HG02943 (cell line): ENCODE data around the gene KCNK15.

ENCODE experiments used
- ATAC-seq: cut with Tn5 transposase; IDR thresholded peaks from one replicate; pipeline ENCODE4 v1.9.1; 2021; ENCODE audit warnings: mild to moderate bottlenecking, low read depth, moderate library complexity; ENCODE audit not compliant: unreplicated experiment

Gene KCNK15

GRCh38 chr20:44733341-44734069, 12.2 kb upstream of the KCNK15 start:
- ATAC-seq = no peak

- ATAC-seq = no peak
Measured at GRCh38 chr20:44734938-44735337, 10.7 kb upstream of the KCNK15 start.

DNA sequence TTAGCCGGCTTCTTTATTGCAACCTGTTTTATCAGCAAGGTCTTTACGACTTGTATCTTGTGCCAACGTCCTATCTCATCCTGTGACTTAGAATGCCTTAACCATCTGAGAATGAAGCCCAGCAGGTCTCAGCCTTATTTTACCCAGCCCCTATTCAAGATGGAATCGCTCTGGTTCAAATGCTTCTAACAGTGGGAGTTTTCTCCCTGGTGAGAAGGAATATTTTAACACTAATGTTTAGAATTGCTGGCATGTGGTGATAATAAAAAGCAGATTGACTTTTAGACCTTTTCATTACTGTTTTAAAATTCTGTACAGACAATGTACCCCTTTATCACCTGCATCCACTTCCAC, 9.9 kb upstream of the KCNK15 start:
- no peak for ATAC-seq

DNA sequence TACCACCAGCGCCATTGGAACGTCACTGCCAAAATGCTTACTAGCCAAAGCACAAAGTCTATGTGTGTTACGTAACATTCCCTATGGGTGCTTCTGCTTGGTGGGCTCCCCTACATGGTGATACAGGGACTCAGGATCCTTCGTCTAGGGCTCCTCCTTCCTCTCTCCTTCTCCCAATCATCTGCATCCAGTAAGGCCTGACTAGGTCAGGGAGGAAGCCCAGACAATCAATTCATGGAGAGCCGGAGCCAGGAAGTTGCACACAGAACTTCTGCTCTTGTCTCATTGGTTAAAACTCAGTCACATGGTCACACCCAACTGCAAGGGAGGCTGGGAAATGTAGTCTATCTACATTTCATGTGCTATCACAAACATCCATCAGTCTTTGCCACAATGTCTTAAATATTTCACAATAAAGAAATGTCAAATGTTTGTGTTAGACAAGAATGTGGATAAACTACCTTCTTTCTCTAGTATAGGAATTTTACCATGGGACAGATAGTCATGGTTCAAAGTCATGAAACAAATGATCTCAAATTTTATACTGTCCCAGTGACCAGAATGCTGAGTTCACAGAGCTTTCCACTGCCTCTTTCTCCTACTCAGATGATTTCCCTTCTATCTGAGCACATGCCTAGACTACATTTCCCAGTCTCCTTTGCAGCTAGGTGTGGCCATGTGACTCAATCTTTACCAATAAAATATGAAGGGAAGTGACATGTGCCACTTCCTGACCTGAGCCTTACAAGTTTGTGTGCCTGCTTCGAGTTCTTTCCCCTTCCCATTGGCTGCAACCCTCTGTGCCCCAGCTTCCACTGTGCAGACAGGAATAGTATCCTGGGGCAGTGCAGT, 9.3 kb upstream of the KCNK15 start:
- ATAC-seq = no peak

DNA sequence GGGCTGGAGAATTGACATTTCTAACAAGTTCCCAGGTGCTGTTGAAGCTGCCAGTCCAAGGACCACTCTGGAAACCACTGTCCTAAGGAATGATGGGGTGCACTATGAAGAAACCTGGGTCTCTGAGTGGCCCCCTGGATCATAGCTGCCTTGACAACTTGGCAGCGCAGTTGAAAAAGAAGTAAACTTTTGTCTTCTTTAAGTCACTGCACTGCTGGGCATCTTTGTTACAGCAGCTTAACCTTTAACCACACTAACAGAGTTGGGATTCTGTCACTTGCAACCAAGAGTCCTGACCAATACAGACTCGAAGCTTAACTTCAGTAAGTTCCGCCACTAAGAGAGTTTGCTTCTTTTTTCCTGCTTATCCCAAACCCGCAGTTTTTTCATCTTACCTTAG, 8.5 kb upstream of the KCNK15 start:
- ATAC-seq = no peak

GRCh38 chr20:44738813-44739477, 6.7 kb upstream of the KCNK15 start:
- no peak for ATAC-seq

- no peak for ATAC-seq
Measured at GRCh38 chr20:44739942-44740341, 5.7 kb upstream of the KCNK15 start.

DNA sequence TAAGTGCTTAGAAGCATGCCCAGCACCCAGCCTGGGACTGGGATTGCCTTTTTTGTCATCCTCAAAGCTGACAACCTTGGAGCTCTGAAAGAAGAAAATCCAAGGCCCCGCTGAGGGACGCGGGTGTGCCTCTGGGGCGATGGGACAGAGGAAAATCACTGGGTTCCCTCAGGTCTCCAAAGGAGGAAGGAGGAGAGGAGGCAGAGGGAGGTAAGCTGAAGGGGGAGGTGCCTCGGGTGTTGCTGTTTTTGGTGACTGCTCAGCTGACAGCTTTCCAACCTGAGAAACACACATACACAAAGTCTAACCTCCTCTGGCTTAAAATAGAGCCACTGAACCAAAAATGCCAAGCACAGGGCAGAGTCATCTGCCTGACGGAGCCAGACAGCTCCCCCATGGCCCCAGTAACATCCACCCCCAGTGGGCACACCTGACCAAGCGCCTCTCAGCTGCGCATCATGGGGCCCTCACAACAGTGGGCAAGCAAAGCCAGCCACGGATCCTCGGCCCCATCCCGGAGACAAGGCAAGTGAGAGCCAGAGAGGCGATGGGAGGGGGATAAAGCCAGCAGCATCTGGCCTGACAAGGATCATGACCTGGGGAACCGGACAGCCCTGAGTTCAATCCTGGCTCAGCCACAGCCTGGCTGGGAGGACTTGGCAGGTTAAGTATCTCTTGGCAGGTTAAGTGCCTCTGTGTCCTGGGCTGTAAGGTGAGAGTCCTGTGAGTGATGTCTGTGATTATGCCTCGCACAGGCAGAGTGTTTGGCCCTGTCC, 3.2 kb upstream of the KCNK15 start:
- no peak for ATAC-seq

DNA sequence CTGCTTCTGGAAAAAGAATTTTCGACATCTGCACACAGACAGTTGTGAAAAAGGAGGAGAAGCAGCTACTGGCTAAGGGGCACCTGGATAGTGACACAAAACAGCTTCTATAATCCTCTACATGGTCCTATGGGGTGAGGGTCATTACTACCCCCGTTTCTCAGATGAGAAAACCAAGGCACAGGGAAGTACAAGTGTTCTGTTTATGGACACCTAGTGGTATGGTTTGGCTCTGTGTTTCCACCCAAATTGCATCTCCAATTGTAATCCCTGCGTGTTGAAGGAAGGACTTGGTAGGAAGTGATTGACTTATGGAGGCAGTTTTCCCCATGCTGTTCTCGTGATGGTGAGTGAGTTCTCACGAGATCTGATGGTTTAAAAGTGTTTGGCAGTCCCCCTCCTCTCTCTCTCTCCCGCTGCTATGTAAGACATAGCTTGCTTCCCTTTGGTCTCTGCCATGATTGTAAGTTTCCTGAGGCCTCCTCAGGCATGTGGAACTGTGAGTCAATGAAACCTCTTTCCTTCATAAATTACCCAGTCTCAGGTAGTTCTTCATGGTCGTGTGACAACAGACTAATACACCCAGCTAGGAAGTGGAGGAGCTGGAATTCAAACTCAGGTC, 2.5 kb upstream of the KCNK15 start:
- no peak for ATAC-seq

DNA sequence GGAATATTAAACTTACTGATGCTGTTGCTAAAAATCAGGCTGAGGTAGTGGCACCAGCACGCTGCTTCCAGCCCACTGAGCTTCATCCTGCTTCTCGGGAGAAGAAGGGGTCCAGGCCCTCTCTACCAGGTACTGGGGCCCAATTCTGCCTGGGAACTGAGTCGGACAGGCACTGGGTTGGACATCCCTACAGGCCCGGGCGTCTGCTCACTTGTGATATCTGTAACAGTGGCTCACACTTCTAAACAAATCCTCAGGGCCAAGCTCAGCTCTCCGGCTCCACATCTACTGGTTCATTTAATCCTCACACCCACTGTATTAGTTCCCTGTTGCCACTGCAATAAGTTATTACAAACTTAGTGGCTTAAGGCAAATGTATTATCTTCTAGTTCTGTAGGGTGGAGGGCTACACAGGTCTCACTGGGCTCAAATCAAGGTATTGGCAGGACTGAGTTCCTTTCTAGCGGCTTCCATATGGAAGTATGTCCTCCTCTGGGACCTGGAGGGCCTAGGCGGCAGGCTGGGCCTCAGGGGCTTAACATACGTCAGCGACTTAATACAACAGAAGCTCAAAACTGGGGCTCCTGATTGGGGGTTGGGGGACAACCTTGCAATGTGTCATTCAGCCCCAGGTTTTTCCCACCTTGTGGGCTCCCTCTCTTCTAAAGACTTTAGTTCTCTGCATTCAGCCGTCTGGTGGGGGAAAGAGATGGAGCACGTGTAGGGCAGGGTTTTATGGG, 1.6 kb upstream of the KCNK15 start:
- ATAC-seq = no peak

DNA sequence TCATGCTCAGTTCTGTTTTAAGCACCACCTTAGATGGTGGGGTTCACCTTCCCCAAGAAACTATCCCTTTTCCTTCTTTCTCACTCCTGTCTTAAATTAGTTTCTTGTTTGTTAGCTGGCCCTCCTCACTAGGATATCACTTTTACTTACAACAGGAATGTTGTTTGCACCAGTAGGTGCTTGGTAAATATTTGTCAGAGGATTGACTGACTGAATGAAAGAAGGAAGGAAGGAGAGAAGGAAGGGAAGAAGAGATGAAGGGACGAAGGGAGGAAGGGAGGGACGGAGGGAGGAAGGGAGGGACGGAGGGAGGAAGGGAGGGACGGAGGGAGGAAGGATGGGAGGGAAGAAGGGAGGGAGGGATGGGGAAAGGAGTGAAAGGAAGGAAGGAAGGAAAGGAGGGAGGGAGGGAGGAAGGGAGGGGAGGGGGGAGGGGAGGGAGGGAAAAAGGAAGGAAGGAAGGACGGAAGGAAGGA, 505 bp upstream of the KCNK15 start:
- ATAC-seq = no peak

GRCh38 chr20:44746367-44747165, 901 bp downstream of the KCNK15 start:
- no peak for ATAC-seq

GRCh38 chr20:44747166-44748004, 1.7 kb downstream of the KCNK15 start:
- no peak for ATAC-seq

DNA sequence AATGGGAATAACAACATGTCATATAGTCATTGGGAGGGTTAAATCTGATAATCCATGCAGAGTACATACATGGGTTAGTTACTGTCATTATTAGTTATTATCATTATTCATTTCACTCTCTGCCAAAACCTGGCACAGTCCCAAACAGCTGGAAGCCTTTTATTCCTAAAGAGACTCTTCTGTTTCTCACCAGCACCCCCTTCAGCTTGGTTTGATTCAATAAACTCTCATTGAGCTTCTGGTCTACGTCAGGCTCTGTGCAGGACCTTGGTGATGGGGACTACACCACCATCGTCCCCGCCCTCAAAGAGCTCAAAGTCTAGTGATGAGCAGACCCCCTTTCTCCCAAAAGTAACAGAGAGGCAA, 2.3 kb downstream of the KCNK15 start:
- ATAC-seq = no peak

DNA sequence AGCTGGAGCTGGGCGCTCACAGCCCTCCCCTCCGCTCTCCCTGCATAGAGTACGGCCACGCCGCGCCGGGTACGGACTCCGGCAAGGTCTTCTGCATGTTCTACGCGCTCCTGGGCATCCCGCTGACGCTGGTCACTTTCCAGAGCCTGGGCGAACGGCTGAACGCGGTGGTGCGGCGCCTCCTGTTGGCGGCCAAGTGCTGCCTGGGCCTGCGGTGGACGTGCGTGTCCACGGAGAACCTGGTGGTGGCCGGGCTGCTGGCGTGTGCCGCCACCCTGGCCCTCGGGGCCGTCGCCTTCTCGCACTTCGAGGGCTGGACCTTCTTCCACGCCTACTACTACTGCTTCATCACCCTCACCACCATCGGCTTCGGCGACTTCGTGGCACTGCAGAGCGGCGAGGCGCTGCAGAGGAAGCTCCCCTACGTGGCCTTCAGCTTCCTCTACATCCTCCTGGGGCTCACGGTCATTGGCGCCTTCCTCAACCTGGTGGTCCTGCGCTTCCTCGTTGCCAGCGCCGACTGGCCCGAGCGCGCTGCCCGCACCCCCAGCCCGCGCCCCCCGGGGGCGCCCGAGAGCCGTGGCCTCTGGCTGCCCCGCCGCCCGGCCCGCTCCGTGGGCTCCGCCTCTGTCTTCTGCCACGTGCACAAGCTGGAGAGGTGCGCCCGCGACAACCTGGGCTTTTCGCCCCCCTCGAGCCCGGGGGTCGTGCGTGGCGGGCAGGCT, 4.6 kb downstream of the KCNK15 start:
- no peak for ATAC-seq

DNA sequence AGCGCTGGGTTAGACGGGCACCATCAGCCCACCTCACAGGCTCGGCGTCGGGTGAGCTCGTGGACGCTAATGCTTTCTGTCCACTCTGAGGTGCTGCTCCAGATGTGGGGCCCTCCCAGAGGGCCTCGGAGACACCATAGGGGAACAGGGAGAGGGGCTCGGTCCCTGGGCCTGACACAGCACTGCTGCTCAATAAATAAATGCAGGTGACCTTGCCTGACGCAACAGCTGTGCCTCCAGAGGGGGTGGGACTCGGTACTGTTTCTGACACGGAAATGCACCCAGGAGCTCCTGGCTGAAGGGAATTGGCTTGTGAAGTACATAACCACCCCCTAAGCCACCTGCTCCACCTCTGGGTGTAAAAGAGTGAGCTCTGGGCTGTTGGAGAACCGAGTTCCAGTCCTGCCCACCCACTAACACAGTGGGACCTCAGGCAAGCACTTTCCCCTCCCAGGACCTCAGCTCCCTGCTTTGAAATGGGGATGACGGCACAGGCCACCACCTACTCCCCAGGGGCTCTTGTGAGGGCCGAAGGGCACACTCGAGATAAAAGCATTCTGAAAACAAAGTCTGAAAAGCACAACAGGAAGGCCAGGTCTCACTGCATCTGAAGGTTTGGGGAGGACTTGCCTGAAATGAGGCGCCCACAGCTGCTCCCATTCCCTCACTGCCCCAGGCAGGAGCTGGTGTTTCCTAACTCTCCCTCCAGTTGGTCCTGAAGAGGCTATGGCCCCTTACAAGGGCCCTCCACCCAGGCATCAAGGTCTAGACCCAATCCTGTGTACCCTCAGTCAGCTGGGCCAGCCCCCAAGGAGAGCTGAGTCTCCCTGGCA, 6.7 kb downstream of the KCNK15 start:
- ATAC-seq = no peak
